ENCODE results near the gene DNAJC18.
"Not testable (repeated sequence)": the region's sequence is repeated elsewhere in the genome, so short reads cannot be mapped to it uniquely, and the experiment has no call there.

DNAJC18 gene

DNA sequence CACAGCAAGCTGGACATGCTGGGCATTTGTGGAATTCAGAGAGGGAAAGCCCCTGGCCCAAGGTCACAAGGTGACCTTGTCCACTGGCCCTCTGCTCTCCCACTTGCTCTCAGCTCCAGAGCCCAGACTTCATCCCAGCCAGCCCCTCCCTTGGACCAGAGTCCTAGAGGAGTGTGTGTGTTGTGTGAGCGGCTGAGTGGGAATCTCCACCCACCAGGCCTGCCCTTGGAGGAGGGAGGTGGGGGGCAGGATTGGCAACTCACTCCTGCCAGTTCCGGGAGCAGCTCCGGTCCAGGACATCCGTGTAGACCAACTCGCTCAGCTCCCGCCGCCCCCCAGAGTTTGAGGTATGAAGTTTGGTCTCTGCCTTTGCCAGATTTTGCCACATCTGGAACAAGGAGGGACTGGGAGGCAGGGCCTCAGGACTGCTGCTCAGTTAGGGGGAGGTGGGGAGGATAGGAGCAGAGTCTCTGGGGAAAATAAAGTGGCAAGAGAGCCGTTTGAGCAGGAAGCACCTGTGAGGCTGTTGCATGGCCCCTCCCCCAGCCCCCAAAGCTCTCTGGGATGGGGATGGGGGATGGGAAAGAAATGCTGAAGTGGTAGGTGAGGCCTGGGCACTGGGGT lies 51.0 kb downstream of the DNAJC18 start:
- DNase-seq (ENCODE audit: low read depth in 2 of 2), result no peak

DNA sequence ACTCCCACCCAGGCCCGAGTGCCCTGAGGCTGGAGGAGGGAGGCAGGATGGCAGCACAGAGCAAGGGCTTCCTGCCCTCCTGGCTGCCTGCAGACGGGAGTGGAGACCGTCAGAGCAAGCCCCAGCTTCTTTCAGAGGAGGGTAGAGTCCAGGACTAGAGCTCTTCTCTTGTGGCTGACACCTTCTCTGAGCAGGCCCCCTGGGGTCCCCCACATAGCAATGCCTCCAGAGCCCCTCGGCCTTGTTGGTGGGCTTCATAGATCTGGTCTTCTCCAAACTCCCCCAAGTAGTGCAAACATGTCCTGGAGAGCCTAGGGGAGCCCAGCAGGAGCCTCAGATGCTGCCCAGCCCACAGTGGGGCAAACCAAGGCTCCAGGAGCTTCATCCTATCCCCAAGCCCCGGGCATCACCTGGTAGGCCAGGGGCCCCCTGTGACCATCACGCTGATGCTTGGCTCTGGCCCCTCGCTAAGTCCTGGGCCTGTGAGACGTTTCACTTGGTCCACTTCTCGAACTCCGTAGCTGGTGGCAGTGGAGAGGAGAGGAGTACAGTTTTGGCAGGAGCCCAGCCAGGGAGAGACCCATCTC lies 51.6 kb downstream of the DNAJC18 start:
- no peak for DNase-seq (ENCODE audit: low read depth in 2 of 2)

GRCh38 chr5:139386956-139387355 lies 52.4 kb downstream of the DNAJC18 start:
- not testable (repeated sequence) for DNase-seq (ENCODE audit: low read depth in 2 of 2)

DNA sequence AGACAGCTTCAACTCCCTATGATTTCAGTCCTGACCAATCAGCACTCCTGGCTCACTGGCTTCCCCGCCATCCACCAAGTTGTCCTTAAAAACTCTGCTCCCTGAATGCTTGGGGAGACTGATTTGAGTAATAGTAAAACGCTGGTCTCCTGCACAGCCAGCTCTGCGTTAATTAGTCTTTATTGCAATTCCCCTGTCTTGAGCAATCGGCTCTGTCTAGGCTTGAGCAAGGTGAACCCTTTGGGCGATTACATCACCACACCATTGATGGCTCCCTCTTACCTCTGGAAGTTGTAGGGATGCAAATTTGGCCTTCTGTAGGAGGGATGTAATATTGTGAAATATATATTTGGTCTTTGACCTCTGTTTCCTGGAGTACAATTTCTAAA lies 53.3 kb downstream of the DNAJC18 start:
- DNase-seq (ENCODE audit: low read depth in 2 of 2), result no peak

DNA sequence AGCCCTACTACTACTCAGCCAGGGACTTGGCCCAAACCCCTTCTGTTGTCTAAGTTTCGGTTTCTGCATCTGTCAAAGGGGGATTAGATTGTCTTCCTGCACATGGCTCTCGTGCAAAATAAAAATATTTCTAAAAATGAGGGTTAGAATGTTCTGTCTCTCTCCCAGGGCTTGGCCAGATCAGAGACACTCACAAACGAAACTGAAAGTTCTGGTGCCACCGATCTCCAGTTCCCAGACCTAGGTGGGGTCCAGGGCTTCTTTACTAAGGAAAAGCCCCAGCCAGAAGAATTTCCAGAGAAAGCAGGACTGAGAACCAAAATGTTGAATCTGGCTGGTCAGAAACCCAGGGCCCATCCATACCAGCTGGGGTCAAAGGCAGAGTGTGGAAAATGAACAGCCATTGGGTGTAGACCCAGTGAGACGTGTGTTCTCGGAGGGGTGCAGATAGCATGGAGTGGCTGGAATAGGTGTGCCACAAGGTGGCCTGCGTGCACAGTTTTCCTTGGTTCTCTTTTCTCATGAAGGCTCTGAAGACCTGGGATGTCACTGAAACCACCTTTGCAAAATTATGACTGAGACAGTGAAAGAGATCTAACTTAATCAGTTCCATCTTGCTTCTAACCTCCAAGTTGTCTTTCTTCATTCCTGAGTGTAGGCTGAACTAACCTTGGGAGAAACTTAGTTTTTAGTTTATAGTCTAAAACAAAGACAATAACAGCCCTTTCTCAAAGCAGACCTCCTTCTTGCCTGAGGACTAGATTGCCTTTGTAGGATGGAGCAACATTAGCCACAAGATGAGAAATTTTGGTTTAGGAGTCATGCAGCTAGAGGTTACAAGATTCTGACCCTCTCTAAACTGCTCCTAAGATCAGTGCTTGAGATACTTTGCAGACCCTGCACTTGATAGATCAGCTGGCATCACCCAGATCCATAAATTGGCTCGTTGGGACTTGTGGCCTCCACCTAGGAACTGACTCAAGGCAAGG lies 54.0 kb downstream of the DNAJC18 start:
- no peak for DNase-seq (ENCODE audit: low read depth in 2 of 2)

DNA sequence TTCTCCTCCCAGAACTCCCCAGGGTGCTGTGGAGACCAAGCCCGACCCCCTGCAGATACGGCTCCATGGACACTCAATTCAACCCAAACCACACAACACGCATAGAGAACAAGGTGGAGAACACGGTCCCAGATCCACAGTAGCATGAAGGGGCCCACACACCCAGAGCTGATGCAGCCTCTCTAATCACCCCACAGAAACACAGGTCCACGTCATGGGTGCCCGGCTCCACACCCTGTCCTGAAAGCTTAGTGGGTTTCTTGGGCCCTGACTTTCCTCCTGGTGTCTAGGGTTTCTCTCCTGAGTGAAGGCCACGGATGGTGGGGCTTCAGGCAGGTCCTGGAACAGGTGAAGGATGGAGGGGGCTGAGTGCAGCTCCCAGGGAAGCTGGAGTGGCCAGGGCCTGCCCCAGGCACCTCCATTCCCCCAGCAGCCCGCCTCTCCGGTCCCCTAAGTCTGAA lies 54.7 kb downstream of the DNAJC18 start:
- DNase-seq (ENCODE audit: low read depth in 2 of 2), result no peak

- no peak for DNase-seq (ENCODE audit: low read depth in 2 of 2)
Observed at GRCh38 chr5:139383993-139384590, 55.2 kb downstream of the DNAJC18 start.

- DNase-seq (ENCODE audit: low read depth in 2 of 2), result no peak
Observed at GRCh38 chr5:139383275-139383992, 55.9 kb downstream of the DNAJC18 start, which contains the start of gene SLC23A1. Gene SLC23A1, minus strand, starts transcription at chr5:139383297. Its CDS starts 44 bp downstream, at chr5:139383253.

DNA sequence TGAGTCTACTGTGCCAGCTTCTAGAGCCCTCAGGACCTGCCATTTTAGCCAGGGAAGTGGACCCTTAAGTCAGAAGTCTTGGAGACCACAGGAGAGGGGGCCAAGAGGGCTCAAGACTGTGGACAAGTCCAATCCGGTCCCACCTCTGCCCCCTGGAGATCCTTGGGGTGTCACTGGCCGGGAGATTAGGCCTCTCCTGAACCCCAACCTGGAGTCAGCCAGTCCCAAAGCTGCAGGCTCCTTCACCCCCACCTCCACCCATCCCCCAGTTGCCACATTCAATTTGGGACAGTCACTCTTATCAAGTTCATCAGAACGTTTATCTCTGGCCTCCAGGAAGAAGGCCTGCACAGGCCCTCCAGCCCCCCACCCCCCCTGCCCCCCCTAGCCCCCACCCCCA lies 56.5 kb downstream of the DNAJC18 start:
- DNase-seq (ENCODE audit: low read depth in 2 of 2), result no peak

DNA sequence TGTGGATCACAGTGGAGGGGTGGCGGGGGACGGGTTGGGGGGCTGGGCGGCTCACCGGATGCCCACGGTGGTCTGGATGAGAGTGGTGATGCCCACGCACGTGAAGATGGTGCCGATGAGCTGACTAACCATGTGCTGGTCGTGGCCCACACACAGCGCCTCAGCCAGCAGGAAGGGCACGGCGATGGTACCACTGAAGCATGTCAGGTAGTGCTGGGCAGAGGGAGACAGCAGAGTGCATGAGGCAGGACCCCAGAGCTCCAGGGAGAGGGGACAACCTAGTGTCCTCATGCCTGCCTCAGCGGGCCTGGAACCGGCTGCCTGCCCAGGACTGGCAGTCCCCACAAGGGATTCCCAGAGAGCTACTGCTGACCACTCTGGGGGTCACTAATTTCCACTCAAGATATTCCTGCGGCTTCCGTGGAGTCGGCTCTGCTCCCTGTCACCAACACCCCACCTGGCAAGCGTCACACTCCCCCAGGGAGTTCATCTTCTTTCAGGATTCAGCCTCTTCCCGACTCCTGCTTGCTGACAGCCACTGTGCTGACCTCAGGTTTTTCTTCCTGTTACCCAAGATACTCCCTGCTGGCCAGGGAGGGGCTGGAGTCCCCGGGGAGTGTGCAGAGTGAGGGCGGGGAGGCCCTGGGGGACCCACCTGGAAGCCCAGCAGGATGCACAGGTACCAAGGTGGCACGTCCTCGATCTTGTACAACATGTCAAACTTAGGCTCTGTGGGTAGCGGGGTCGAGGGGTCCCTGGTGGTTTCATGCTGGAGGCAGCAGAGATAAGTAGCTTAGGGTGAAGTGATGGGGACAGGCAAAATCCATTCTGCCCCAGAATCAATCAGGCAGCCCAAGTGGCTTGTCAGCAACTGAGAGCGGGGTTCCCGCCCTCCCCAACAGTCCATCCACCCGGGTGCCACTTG lies 57.2 kb downstream of the DNAJC18 start:
- DNase-seq (ENCODE audit: low read depth in 2 of 2), result no peak

- DNase-seq (ENCODE audit: low read depth in 2 of 2), result no peak
Observed at GRCh38 chr5:139379626-139380449, 59.5 kb downstream of the DNAJC18 start.

DNA sequence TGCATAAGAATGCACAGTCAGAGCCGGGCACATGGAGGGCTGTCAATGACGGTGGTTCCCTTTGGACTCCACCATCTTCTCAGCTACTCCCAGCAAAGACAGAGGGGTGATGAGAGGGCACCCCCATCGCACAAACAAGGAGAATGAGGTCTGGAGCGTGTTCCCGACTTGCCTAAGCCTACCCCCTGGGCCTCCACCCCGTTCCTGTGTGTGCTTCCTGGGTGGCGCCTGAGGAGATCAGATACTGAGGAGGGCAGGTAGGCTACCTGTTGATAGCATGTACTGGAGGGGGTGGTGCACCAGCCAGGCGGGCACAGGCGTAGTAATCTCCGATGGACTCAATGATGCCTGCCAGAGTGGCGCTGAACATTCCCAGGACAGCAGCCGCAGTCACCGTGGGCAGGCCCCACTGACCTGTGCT lies 60.4 kb downstream of the DNAJC18 start:
- no peak for DNase-seq (ENCODE audit: low read depth in 2 of 2)

- no peak for DNase-seq (ENCODE audit: low read depth in 2 of 2)
Observed at GRCh38 chr5:139378101-139378825, 61.1 kb downstream of the DNAJC18 start.

- no peak for DNase-seq (ENCODE audit: low read depth in 2 of 2)
Observed at GRCh38 chr5:139377226-139377625, 62.1 kb downstream of the DNAJC18 start.

- no peak for DNase-seq (ENCODE audit: low read depth in 2 of 2)
Observed at GRCh38 chr5:139376364-139376763, 63.0 kb downstream of the DNAJC18 start.

DNA sequence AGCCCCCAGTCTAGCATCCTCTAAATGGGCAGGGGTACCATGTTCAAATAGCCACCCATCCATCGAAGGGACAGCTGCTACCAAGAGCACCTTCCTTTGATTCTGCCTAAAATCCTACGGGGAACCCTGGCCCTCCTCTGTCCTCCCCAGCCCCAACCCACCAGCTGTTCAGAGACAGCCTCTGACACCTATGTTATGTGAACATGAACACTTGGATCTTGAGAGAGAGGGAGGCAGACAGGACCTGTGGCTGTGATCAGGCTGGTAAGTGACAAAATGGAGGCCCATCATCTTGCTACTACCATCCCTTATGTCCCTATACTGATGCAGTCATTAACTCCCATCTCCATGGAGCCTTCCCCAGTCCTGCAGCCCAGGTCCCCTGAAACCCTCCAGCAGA lies 64.4 kb downstream of the DNAJC18 start:
- no peak for DNase-seq (ENCODE audit: low read depth in 2 of 2)

GRCh38 chr5:139371482-139372435 lies 67.6 kb downstream of the DNAJC18 start:
- DNase-seq (ENCODE audit: low read depth in 2 of 2), result no peak

GRCh38 chr5:139369181-139369580 lies 70.1 kb downstream of the DNAJC18 start:
- no peak for DNase-seq (ENCODE audit: low read depth in 2 of 2)
